ENCODE data around the gene SGPL1.
"Not testable (repeated sequence)": the region's sequence is repeated elsewhere in the genome, so short reads cannot be mapped to it uniquely, and the experiment has no call there.

SGPL1 gene

GRCh38 chr10:70845256-70845655 is 29.5 kb downstream of the SGPL1 start:
- no peak for DNase-seq (ENCODE audit: low spot score in 2 of 2)
- ATAC-seq (replicated peaks; ENCODE audit: extremely low read depth, poor library complexity, severe bottlenecking) = no peak
- Mint-ChIP-seq H3K27ac (ENCODE audit: low read depth) (no peak overlapping the region), H3K9me3 (no peaks in the 10 kb centered on the region), H3K4me1 (peaks cover 37% of the 10 kb centered on the region), H3K36me3 (ENCODE audit: insufficient read depth) (peaks cover 29% of the 10 kb centered on the region), H3K27me3 (no peaks in the 10 kb centered on the region), H3K4me3 (no peak overlapping the region)

- peaks cover 31% of the 10 kb centered on the region for H3K4me1 Mint-ChIP-seq
- no peaks in the 10 kb centered on the region for H3K9me3 Mint-ChIP-seq
- no peak overlapping the region for H3K4me3 Mint-ChIP-seq
- no peak overlapping the region for H3K27ac Mint-ChIP-seq (ENCODE audit: low read depth)
- H3K36me3 Mint-ChIP-seq (ENCODE audit: insufficient read depth) = peaks cover 28% of the 10 kb centered on the region
- no peaks in the 10 kb centered on the region for H3K27me3 Mint-ChIP-seq
- DNase-seq (ENCODE audit: low spot score in 2 of 2) (no peak), ATAC-seq (replicated peaks; ENCODE audit: extremely low read depth, poor library complexity, severe bottlenecking) (no peak)
Measured at GRCh38 chr10:70845816-70846215, 30.1 kb downstream of the SGPL1 start.

GRCh38 chr10:70846795-70847194 is 31.0 kb downstream of the SGPL1 start:
- peaks cover 21% of the 10 kb centered on the region for H3K4me1 Mint-ChIP-seq
- no peak overlapping the region for H3K4me3 Mint-ChIP-seq
- H3K27ac Mint-ChIP-seq (ENCODE audit: low read depth) = no peak overlapping the region
- H3K27me3 Mint-ChIP-seq = no peaks in the 10 kb centered on the region
- DNase-seq (ENCODE audit: low spot score in 2 of 2) = no peak
- no peaks in the 10 kb centered on the region for H3K9me3 Mint-ChIP-seq
- H3K36me3 Mint-ChIP-seq (ENCODE audit: insufficient read depth) = peaks cover 30% of the 10 kb centered on the region
- ATAC-seq (replicated peaks; ENCODE audit: extremely low read depth, poor library complexity, severe bottlenecking) = no peak

GRCh38 chr10:70847659-70848360 is 32.1 kb downstream of the SGPL1 start:
- H3K4me1 Mint-ChIP-seq = peaks cover 17% of the 10 kb centered on the region
- DNase-seq (ENCODE audit: low spot score in 2 of 2) = no peak
- H3K27ac Mint-ChIP-seq (ENCODE audit: low read depth) = no peak overlapping the region
- no peak for ATAC-seq (replicated peaks; ENCODE audit: extremely low read depth, poor library complexity, severe bottlenecking)
- H3K4me3 Mint-ChIP-seq = no peak overlapping the region
- H3K36me3 Mint-ChIP-seq (ENCODE audit: insufficient read depth) = peaks cover 32% of the 10 kb centered on the region
- H3K27me3 Mint-ChIP-seq = no peaks in the 10 kb centered on the region
- H3K9me3 Mint-ChIP-seq = no peaks in the 10 kb centered on the region

- Mint-ChIP-seq H3K4me3 (no peak overlapping the region), H3K4me1 (peaks cover 10% of the 10 kb centered on the region), H3K36me3 (ENCODE audit: insufficient read depth) (peaks cover 30% of the 10 kb centered on the region), H3K27me3 (no peaks in the 10 kb centered on the region), H3K27ac (ENCODE audit: low read depth) (no peak overlapping the region), H3K9me3 (no peaks in the 10 kb centered on the region)
- DNase-seq (ENCODE audit: low spot score in 2 of 2) (no peak), ATAC-seq (replicated peaks; ENCODE audit: extremely low read depth, poor library complexity, severe bottlenecking) (no peak)
Measured at GRCh38 chr10:70849582-70850016, 33.9 kb downstream of the SGPL1 start.

- DNase-seq (ENCODE audit: low spot score in 2 of 2) (no peak), ATAC-seq (replicated peaks; ENCODE audit: extremely low read depth, poor library complexity, severe bottlenecking) (no peak)
- Mint-ChIP-seq H3K36me3 (ENCODE audit: insufficient read depth) (peaks cover 26% of the 10 kb centered on the region), H3K4me1 (peaks cover 10% of the 10 kb centered on the region), H3K9me3 (no peaks in the 10 kb centered on the region), H3K27me3 (no peaks in the 10 kb centered on the region), H3K27ac (ENCODE audit: low read depth) (no peak overlapping the region), H3K4me3 (no peak overlapping the region)
Measured at GRCh38 chr10:70850097-70850496, 34.3 kb downstream of the SGPL1 start.

- no peak for DNase-seq (ENCODE audit: low spot score in 2 of 2)
- Mint-ChIP-seq H3K27ac (ENCODE audit: low read depth) (no peak overlapping the region), H3K27me3 (no peaks in the 10 kb centered on the region), H3K36me3 (ENCODE audit: insufficient read depth) (peaks cover 23% of the 10 kb centered on the region), H3K4me1 (peaks cover 20% of the 10 kb centered on the region), H3K9me3 (no peaks in the 10 kb centered on the region), H3K4me3 (no peak overlapping the region)
- ATAC-seq (replicated peaks; ENCODE audit: extremely low read depth, poor library complexity, severe bottlenecking) = no peak
Measured at GRCh38 chr10:70851597-70852475, 36.1 kb downstream of the SGPL1 start.

GRCh38 chr10:70853038-70853437 is 37.3 kb downstream of the SGPL1 start:
- DNase-seq (ENCODE audit: low spot score in 2 of 2) (no peak), ATAC-seq (replicated peaks; ENCODE audit: extremely low read depth, poor library complexity, severe bottlenecking) (no peak)
- Mint-ChIP-seq H3K27me3 (no peaks in the 10 kb centered on the region), H3K27ac (ENCODE audit: low read depth) (no peak overlapping the region), H3K9me3 (no peaks in the 10 kb centered on the region), H3K36me3 (ENCODE audit: insufficient read depth) (peaks cover 27% of the 10 kb centered on the region), H3K4me3 (no peak overlapping the region), H3K4me1 (peaks cover 26% of the 10 kb centered on the region)

- Mint-ChIP-seq H3K27ac (ENCODE audit: low read depth) (no peak overlapping the region), H3K27me3 (no peaks in the 10 kb centered on the region), H3K4me1 (peaks cover 26% of the 10 kb centered on the region), H3K9me3 (no peaks in the 10 kb centered on the region), H3K4me3 (no peak overlapping the region), H3K36me3 (ENCODE audit: insufficient read depth) (peaks cover 28% of the 10 kb centered on the region)
- ATAC-seq (replicated peaks; ENCODE audit: extremely low read depth, poor library complexity, severe bottlenecking) (no peak), DNase-seq (ENCODE audit: low spot score in 2 of 2) (no peak)
Measured at GRCh38 chr10:70853457-70853856, 37.7 kb downstream of the SGPL1 start.

GRCh38 chr10:70856454-70856853 is 40.7 kb downstream of the SGPL1 start:
- no peak for ATAC-seq (replicated peaks; ENCODE audit: extremely low read depth, poor library complexity, severe bottlenecking)
- H3K27ac Mint-ChIP-seq (ENCODE audit: low read depth) = no peak overlapping the region

GRCh38 chr10:70858759-70859158 is 43.0 kb downstream of the SGPL1 start:
- no peak for DNase-seq (ENCODE audit: low spot score in 2 of 2)
- Mint-ChIP-seq H3K4me1 (peaks cover 18% of the 10 kb centered on the region), H3K9me3 (no peaks in the 10 kb centered on the region), H3K36me3 (ENCODE audit: insufficient read depth) (peaks cover 46% of the 10 kb centered on the region), H3K27ac (ENCODE audit: low read depth) (no peak overlapping the region), H3K4me3 (no peak overlapping the region), H3K27me3 (no peaks in the 10 kb centered on the region)
- ATAC-seq (replicated peaks; ENCODE audit: extremely low read depth, poor library complexity, severe bottlenecking) = no peak

More at GRCh38 chr10:70856454-70856853, 40.7 kb downstream of the SGPL1 start:
- Mint-ChIP-seq H3K9me3 (no peaks in the 10 kb centered on the region), H3K4me1 (peaks cover 16% of the 10 kb centered on the region), H3K4me3 (no peak overlapping the region), H3K27me3 (no peaks in the 10 kb centered on the region), H3K36me3 (ENCODE audit: insufficient read depth) (peaks cover 47% of the 10 kb centered on the region)
- DNase-seq (ENCODE audit: low spot score in 2 of 2) = no peak

GRCh38 chr10:70861495-70862197 is 45.9 kb downstream of the SGPL1 start:
- H3K4me3 Mint-ChIP-seq = not testable (repeated sequence)

More at GRCh38 chr10:70861495-70862197, 45.9 kb downstream of the SGPL1 start:
- not testable (repeated sequence) for ATAC-seq (replicated peaks; ENCODE audit: extremely low read depth, poor library complexity, severe bottlenecking); H3K9me3 Mint-ChIP-seq; H3K27ac Mint-ChIP-seq (ENCODE audit: low read depth); DNase-seq (ENCODE audit: low spot score in 2 of 2); H3K27me3 Mint-ChIP-seq
- Mint-ChIP-seq H3K36me3 (ENCODE audit: insufficient read depth) (peaks cover 41% of the 10 kb centered on the region), H3K4me1 (peaks cover 19% of the 10 kb centered on the region)

Data from central memory CD8-positive, alpha-beta T cell (primary cell).